HG02798 (cell line): Measurements from ENCODE around the gene HINFP.
A peak's percentile ranks its signal among the peaks of the same experiment; 100 is the strongest.
"Not testable (repeated sequence)": the region's sequence is repeated elsewhere in the genome, so short reads cannot be mapped to it uniquely, and the experiment has no call there.

Experiments
- ATAC-seq: cut with Tn5 transposase; IDR thresholded peaks from one replicate; pipeline ENCODE4 v1.9.1; 2021; ENCODE audit warnings: mild to moderate bottlenecking; ENCODE audit not compliant: unreplicated experiment, poor library complexity

Gene HINFP

GRCh38 chr11:119116235-119116594 lies 5.2 kb upstream of the HINFP start:
- ATAC-seq: no peak

- ATAC-seq: no peak
Measured at GRCh38 chr11:119116601-119117000, 4.8 kb upstream of the HINFP start.

GRCh38 chr11:119117004-119117706 lies 4.2 kb upstream of the HINFP start:
- no peak for ATAC-seq

GRCh38 chr11:119118227-119118626 lies 3.2 kb upstream of the HINFP start:
- no peak for ATAC-seq

GRCh38 chr11:119118946-119119345 lies 2.4 kb upstream of the HINFP start:
- no peak for ATAC-seq

GRCh38 chr11:119120639-119121007 lies 757 bp upstream of the HINFP start:
- ATAC-seq: no peak

GRCh38 chr11:119121811-119122124 lies 388 bp downstream of the HINFP start:
- ATAC-seq: no peak

GRCh38 chr11:119125821-119126220 lies 4.4 kb downstream of the HINFP start:
- ATAC-seq: no peak

- ATAC-seq: no peak
Measured at GRCh38 chr11:119126675-119127268, 5.4 kb downstream of the HINFP start.

- ATAC-seq: no peak
Measured at GRCh38 chr11:119130662-119131061, 9.3 kb downstream of the HINFP start.

- ATAC-seq: no peak
Measured at GRCh38 chr11:119134389-119134978, 13.1 kb downstream of the HINFP start.

GRCh38 chr11:119139276-119139675 lies 17.9 kb downstream of the HINFP start:
- ATAC-seq: not testable (repeated sequence)

- ATAC-seq: no peak
Measured at GRCh38 chr11:119144825-119145486, 23.6 kb downstream of the HINFP start.

GRCh38 chr11:119145551-119145950 lies 24.2 kb downstream of the HINFP start:
- no peak for ATAC-seq

- ATAC-seq: no peak
Measured at GRCh38 chr11:119147604-119148333, 26.4 kb downstream of the HINFP start.

GRCh38 chr11:119148720-119149017 lies 27.3 kb downstream of the HINFP start:
- ATAC-seq: no peak

- peak; percentile 34 for ATAC-seq
Measured at GRCh38 chr11:119149018-119149785, 27.8 kb downstream of the HINFP start, which contains the start of gene ABCG4. Gene ABCG4 (plus strand): TSS chr11:119149052. CDS start chr11:119149966, 914 bp downstream.

GRCh38 chr11:119149786-119150275 lies 28.5 kb downstream of the HINFP start:
- no peak for ATAC-seq

GRCh38 chr11:119152043-119152442 lies 30.7 kb downstream of the HINFP start:
- no peak for ATAC-seq

GRCh38 chr11:119152604-119153003 lies 31.2 kb downstream of the HINFP start:
- ATAC-seq: no peak
